NK-92 treated with Interleukin-12 subunit alpha and Interleukin-12 subunit beta, amount 100 ng/mL, for 24 hours (cell line): ENCODE data around the gene C1orf21.
A peak's percentile ranks its signal among the peaks of the same experiment; 100 is the strongest.

Experiments
- DNase-seq: peaks from one replicate; lab custom pipeline; 2025; lab: John Stamatoyannopoulos, UW

Gene C1orf21

GRCh38 chr1:184387476-184388318, 868 bp downstream of the C1orf21 start:
- peak; percentile 77 for DNase-seq

- no peak for DNase-seq
Observed at GRCh38 chr1:184388319-184388889, 1.6 kb downstream of the C1orf21 start.

- DNase-seq = no peak
Observed at GRCh38 chr1:184388971-184389370, 2.1 kb downstream of the C1orf21 start.

- no peak for DNase-seq
Observed at GRCh38 chr1:184389446-184389845, 2.6 kb downstream of the C1orf21 start.

- no peak for DNase-seq
Observed at GRCh38 chr1:184390889-184391288, 4.1 kb downstream of the C1orf21 start.

- no peak for DNase-seq
Observed at GRCh38 chr1:184392067-184392466, 5.2 kb downstream of the C1orf21 start.

- DNase-seq = no peak
Observed at GRCh38 chr1:184392779-184393522, 6.1 kb downstream of the C1orf21 start.

GRCh38 chr1:184393962-184394361, 7.1 kb downstream of the C1orf21 start:
- DNase-seq = no peak

GRCh38 chr1:184395370-184395769, 8.5 kb downstream of the C1orf21 start:
- DNase-seq = no peak

GRCh38 chr1:184395937-184396480, 9.2 kb downstream of the C1orf21 start:
- DNase-seq = no peak

GRCh38 chr1:184399192-184399847, 12.5 kb downstream of the C1orf21 start:
- DNase-seq = no peak

GRCh38 chr1:184403961-184404726, 17.3 kb downstream of the C1orf21 start:
- DNase-seq = no peak

GRCh38 chr1:184404727-184405027, 17.8 kb downstream of the C1orf21 start:
- no peak for DNase-seq

- no peak for DNase-seq
Observed at GRCh38 chr1:184405094-184405800, 18.4 kb downstream of the C1orf21 start.

- no peak for DNase-seq
Observed at GRCh38 chr1:184405801-184406142, 18.9 kb downstream of the C1orf21 start.

GRCh38 chr1:184406479-184406878, 19.6 kb downstream of the C1orf21 start:
- DNase-seq = no peak

- DNase-seq = no peak
Observed at GRCh38 chr1:184407816-184408510, 21.1 kb downstream of the C1orf21 start.

GRCh38 chr1:184408580-184408979, 21.8 kb downstream of the C1orf21 start:
- no peak for DNase-seq

- DNase-seq = no peak
Observed at GRCh38 chr1:184409011-184409410, 22.2 kb downstream of the C1orf21 start.

- no peak for DNase-seq
Observed at GRCh38 chr1:184412472-184412871, 25.6 kb downstream of the C1orf21 start.
